GM19099 (cell line): Measurements from ENCODE around the gene DACH1.

Experiments used
- POLR2A ChIP-seq: IDR thresholded peaks from 3 replicates; pipeline ENCODE4 v1.6.1; 2011; ENCODE audit warnings: low read depth; ENCODE audit not compliant: insufficient read length; ENCODE audit errors: extremely low read depth

The DACH1 gene

DNA sequence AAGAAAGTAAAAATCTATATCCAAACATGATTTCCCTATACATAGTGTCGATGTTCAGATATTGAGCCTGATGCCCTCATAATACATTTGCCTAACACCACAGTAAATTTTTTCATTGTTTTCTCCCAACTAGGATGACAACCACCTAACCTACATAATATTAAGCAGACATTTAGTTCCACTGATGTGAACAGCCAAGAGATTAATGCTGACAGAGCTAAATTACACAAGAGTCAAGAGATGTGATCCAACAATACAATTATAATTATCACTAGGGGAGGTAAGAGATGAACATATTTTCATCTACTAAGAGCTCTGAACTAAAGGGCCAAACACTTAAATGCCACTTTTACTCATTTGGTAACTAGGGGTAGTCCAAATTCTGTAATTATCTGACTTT lies 145.9 kb downstream of the DACH1 start:
- no peak for TF ChIP-seq POLR2A

DNA sequence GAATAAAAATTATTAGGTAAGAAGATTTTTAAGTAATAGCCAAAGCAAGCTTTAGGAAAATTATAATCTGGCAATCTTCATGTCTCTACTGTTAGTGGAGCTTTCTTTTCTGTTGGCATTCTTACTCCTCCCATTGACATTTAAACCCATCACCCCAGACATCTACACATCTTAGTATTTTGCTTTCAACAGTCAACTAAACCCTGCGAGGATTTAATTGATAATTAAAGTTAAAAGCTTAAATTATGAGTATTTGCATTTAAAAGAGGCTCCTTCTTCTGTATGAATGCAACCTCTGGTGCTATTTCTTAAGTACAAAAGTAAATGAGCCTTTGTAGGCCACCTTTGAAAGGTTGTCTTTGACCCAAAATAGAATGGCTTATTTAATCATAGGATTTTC lies 148.1 kb downstream of the DACH1 start:
- TF ChIP-seq POLR2A = no peak

DNA sequence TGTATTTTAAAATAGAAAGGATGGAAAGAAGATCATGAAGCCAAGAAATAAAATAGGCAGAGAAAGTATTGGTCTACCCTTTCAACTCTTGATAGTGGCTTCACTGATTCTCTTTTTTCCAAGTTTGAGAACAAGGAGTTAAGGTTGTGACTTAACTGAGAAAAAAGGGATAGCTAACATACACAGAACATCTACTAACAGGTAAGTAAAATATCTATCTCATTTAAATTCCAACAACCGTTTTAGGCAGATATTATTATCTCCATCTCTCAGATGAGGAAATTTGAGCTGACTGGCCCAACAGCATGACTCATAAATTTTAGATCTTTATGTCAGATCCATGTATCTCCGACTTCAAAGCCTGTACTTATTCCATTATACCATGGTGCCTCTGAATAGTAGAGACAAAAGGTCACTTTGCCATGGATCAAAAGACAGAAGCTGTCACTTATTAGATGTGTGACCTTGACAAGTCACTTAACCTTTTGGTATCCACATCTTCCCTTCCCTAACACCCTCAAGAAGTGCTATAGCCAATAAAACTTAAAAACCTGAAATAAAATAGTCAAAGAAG lies 152.1 kb downstream of the DACH1 start:
- no peak for TF ChIP-seq POLR2A

DNA sequence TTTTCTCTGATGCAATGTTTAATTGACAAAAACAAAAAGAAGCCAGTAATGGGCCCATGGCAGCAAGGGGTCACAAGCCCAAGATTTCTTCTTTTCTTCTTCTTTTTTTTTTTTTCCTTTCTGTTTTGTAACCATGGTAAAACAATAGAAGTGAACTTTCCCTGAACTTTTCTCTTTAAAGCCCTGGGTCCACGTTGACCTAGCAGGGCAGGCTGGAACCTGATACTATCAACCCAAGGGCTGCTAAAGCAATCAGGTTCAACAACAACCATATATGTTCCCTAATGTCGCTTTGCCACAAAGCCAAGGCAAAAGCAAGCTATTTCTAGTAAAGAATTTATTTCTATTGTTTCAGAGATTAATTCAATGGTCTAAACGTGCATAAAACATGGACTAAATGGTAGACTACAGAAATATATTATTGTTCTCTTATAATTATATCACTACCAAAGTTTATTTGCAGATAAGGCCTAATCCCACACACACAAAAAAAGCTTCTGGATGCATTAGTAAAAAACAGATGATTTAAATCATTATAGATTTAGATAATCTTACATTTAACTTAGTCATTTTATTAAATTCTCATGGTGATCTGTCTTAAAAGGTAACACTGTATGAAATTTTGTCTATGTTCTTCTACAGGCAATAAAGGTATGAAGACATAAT lies 153.9 kb downstream of the DACH1 start:
- TF ChIP-seq POLR2A = no peak

DNA sequence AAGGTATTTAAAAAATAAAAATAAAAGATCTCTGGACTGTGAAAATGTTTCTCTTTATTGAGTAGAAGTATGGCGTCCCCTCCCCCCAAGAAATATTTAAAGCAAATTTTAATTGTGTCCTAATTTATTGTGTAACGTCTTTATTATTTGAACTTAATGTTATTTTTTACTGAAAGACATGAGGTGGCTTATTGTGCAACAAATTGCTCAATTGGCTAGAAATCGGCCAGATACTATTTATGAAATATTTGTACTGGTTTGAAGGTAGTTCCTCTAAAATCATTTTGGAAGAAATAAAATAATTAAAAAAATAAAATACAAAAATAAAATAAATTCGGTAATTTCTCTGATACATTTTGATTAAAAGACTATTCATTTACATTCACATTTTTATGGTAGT lies 162.3 kb downstream of the DACH1 start:
- TF ChIP-seq POLR2A = no peak

DNA sequence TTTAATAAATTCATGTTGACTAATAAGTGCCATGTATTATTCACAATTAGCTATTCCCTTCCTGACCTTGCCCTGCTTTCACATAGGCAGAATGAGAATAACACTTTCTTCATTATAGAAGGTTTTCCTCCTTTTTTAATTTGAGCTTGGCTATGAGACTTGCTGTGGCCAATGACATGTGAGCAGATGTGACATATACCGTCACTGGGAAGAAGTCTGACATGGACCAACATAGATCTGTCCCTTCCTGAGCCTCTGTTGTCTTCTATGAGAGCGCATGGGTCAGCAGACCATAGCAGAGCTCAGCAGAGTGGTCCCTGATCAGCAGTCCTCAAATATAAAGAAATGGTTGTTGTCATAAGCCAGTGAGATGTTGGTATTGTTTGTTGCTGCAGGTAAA lies 163.9 kb downstream of the DACH1 start:
- TF ChIP-seq POLR2A = no peak

DNA sequence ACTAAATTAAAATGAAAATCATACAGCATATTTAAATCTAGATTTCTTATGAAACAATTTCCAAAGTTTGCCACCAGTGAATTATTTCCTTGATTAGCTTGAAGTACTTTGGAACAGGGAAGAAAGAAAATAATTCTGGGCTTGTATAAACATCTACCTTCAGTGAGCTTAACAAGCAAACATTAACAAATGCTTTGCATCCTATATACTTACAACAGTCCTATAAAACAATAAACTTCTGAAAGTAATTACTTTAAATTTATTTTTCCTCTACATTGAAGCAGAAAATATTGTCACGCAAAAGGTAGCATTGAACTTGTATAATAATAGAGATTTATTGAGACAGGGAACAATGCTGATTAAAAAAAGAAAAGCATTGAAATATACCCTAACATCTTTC lies 164.8 kb downstream of the DACH1 start:
- TF ChIP-seq POLR2A = no peak

DNA sequence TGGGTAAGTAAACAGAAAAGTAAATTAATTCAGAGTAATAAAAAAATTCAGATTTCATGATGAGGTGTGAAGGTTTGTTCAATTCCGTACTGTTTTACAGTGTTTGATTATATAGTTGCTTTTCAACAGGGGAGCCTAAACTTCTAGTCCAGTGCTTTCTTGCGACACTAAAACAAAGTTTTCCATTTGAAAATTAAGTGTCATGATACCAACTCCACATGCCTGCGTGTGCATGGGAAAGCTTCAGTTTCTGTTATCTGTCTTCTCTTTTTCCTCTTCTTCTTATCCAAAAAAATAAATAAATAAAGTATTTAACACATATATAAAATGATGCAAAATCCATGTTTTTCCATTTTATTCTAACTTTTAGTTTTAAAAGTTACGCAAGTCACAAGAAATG lies 165.3 kb downstream of the DACH1 start:
- TF ChIP-seq POLR2A = no peak

DNA sequence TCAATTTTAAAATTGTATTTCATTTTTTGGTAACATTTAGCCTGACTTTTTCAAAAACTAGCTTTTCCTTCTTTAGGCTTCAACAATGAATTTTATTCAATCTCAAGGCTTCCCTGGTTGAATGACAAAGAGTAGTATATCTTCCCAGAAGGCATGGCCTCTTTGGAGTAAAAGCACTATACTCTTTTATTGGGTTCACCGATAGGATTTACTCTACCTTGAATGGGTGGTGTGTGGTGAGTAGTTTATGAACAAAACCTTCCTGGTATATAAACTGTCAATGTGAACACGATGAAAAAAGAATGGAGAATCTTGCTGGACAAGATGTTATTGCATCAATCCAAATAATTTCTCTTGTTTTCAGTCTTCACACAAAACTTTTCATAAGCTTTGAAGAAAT lies 167.7 kb downstream of the DACH1 start:
- TF ChIP-seq POLR2A = no peak

DNA sequence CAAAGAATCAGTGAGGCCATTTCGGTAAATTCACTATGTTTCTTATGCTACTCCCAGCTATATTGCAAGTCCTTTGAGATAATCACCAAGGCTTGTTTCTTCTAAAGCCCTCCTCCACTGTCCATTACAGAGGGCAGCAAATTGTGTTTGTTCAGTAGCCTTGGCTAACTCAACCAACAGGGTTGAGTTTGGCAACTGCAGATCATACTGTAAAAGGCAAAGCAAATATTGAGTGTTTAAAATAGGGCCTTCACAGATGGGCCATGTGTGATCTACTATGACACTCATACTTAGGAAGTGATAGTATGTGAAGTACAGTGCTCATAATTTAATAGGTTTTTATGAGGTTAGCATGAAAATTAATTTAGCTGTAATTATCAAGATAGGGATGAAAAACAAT lies 171.3 kb downstream of the DACH1 start:
- no peak for TF ChIP-seq POLR2A

DNA sequence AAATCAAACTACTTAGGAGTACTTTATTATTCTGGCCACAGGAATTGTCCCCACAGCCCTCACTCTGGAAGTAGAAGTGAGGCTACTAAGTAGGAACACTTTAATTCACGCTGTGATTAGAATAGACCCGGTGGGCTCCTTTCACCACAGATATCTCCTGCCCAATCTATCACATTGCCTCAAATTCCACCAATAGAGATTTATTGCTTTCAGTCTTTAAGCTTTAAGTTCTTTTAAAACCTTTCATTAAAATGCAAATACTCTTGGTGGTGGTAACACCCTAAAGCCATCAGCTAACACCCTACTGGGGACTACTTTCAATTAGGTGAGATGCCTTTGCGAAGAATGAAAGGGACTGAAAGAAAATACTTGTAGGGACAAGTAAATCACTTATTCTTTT lies 181.9 kb downstream of the DACH1 start:
- TF ChIP-seq POLR2A = no peak

DNA sequence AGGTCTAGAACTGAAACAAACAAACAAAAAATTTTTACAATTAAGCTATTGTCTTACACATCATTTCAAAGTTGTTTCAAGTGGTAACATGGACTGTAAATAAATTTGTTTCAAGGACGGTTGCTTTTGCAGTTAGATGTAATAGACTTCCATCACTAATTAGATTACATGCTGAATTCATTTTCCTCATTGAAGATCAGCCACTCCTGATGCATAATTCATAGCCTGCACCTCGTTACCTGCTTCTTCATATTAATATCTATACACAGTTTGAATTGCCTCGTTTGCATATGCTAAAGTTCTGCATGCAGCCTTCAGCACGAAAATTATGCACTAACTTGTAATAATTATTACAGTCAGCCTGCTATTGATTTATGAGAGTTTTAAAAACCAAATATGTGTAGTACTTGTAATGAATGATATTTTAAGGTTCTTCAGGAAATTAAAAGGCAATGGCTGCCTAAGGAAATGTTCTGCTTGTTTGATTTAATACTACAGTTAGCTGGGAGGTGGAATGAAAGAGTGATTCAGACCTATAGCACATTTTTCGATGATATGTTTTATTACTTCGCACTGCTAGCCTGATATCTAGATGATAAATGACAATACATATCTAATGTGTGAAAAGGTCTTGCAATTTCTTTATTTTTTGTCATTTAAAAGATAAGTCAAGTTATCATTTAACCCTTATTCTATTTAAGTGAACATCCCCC lies 184.9 kb downstream of the DACH1 start:
- TF ChIP-seq POLR2A = no peak

DNA sequence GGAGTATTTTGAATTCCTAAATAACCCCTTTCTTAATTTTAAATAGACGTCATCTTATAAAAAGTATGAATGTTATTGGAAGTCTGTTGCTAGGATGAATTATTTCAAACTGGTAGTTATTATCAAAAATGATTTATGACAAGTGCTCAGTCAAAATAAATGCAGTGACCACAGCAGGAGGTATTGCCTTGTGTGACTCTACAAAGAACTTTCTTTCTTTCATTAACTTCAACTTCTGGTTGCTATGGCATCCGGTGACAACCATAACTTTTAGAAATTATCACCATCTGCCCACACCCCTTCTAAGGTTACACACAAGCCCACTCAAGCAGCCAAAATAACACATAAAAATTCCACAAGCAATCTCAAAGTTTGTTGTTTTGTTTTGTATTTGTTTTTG lies 189.9 kb downstream of the DACH1 start:
- no peak for TF ChIP-seq POLR2A

DNA sequence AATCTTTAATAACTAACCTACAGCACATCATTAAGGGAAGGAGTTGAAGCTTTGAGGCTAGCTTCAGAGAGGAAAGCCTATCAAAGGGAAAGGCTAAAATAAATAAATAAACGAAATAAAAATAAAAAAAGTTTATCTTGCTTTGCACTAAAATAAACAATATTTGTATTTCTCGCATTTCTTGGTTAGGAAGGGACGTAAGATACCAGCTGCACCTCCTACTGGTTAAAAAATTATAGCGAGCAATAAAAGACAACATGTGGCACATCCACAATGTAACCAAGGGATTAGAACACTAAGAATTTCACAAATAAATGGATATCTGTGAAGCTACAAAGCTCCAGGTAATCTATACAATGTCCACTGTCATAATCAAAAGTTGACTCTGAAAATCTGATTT lies 194.5 kb downstream of the DACH1 start:
- no peak for TF ChIP-seq POLR2A

DNA sequence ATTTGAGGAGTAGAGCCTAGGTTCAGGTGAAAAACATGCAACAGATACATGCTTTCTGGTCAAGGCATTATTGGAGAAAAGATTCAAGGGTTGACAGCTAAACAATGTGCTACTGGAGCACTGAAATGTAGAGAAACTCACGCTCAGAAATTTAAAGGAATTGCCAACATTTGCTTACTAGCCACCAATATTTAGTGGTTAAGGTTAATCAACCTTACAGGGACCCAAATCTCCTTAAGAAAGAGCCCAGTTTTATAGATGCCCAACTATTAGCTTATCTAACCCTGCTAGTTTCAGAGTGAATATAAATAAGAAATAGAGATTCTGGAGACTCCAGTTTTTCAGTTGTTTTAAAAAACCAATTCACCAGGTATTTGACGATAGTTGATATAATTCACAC lies 203.6 kb downstream of the DACH1 start:
- no peak for TF ChIP-seq POLR2A

DNA sequence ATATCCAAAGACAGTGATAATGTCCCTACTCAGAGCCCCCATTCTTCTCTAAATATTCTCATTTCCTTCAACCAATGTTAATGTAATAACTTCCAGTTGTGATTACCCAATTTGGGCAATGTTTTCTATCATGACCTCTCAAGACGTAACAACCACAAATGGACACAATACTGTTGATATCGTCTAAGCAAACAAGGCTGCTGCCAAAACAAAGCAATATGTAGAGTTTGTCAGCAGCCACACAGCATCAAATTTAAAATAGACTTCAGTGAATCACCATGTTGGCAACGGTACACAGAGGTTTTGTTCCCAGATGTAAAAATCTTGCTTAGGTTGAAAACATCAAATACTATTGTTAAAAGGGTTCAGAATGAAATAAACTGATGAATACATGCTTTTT lies 205.1 kb downstream of the DACH1 start:
- TF ChIP-seq POLR2A = no peak
